Pancreas (tissue), 10 donors: Measurements from ENCODE around the gene INSYN2B. TPM values are rescaled to one million over a fixed set of nuclear protein-coding genes. Genes with fewer than 3 reads are reported as not detected.

ENCODE experiments used
- ATAC-seq, 4 donors: fragments of 200-7000 bp; cut with Tn5 transposase; one replicate each; pipeline versions ENCODE4 v1.8.0 to v1.9.1; 2020; ENCODE audit warnings: mild to moderate bottlenecking in 4 of 4, moderate library complexity in 4 of 4
- DNase-seq, 6 donors: peaks; one replicate each; pipeline ENCODE4 v3.0.0-alpha.2; 2020
- FAIRE-seq: peaks from 2 replicates; lab custom pipeline; 2012; peaks lifted over from hg19 to GRCh38; lab: Jason Lieb, UNC
- H3K27ac ChIP-seq, 4 donors: fragments of 200-600 bp; sonication (generic); 1 replicate in 3 of 4; 2 replicates in 1 of 4; pipeline versions ENCODE4 v1.5.0 to v1.8.0; 2020
- H3K27me3 ChIP-seq, 4 donors: fragments of 200-600 bp; one replicate each; pipeline ENCODE4 v1.8.0; 2021
- H3K36me3 ChIP-seq, 3 donors: fragments of 200-600 bp; sonication (generic) in 1 of 3; one replicate each; pipeline versions ENCODE4 v1.5.0 to v1.8.0; 2020 to 2021
- H3K4me1 ChIP-seq, 3 donors: fragments of 200-600 bp; one replicate each; pipeline ENCODE4 v1.8.0; 2021
- H3K4me3 ChIP-seq, 4 donors: fragments of 200-600 bp; sonication (generic) in 2 of 4; one replicate each; pipeline versions ENCODE4 v1.5.0 to v1.8.0; 2020 to 2021
- H3K9me3 ChIP-seq, 4 donors: fragments of 200-600 bp; one replicate each; pipeline ENCODE4 v1.8.0; 2021
- WGBS, 2 donors: extraction: QIAGEN DNeasy Blood & Tissue Kit; methylation state at CpG; one replicate each; pipeline ENCODE4 v1.1.7; 2013; 5-methylcytosine and 5-hydroxymethylcytosine counted together
- intact Hi-C, 3 donors: fragments of 100-400 bp; cut with DNase I; formaldehyde crosslinking; loops; one replicate each; pipeline versions ENCODE4 v1.11.1 to v1.14.2; 2022
- polyA plus RNA-seq, 2 donors: library from polyadenylated mRNA; stranded (reverse); fragments of 200-250 nt; gene quantifications; one replicate each; pipeline ENCODE4 v1.2.3, GENCODE V29; 2013
- total RNA-seq, 6 donors: library from RNA; stranded (reverse); fragmentation: NEBNext Ultra II Directional in 4 of 6; extraction: Animal tissue kit (Norgen Biotek cat#: 25700) in 4 of 6; gene quantifications; one replicate each; pipeline versions ENCODE4 v1.2.1 to v1.2.4, GENCODE V29; 2021 to 2023
- TF ChIP-seq, protein P1 (sequence below), 4 donors: fragments of 200-600 bp; sonication (generic) in 3 of 4; IDR thresholded peaks; one replicate each; pipeline versions ENCODE4 v1.5.0 to v1.8.0; 2021; ENCODE audit warnings: antibody characterized with exemption in 4 of 4
- donor health status: healthy with polysubstance abuse.
- donor health status: DM: no; HTN: no; CAD: no; lungs with moderate emphysema.
- donor health status: DM: no; HTN: no; CAD: no.
- donor health status: control.
- donor health status: control.
- donor health status: Bipolar disorder and iron deficiency.
- donor health status: DM: yes; HTN: yes; CAD: no.
- donor health status: DM: no; HTN: no; CAD: no.
- donor health status: DM: no; HTN: no; CAD: no.
- donor health status: DM: yes; HTN: yes; CAD: no.

INSYN2B gene
- total and polyA plus RNA-seq, 8 donors = 0.02 TPM; not detected in 7

DNA sequence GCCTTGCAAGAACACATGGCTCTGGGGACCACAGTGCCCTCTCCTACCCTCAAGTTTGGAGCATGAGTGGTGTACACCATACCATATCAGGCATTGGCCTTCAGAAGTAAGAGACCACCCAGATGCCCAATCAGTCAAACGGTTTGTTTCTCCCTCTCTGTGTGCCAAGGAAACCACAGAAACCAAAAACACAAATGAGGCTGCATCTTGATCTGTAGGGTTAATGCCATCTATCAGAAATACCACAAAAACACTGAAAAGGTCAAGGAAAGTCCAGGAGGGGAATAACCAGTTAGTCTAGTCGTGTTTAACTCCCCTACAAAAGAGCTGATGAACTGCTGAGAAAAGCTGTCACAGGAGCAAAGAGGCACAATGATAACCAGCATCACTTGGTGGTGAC lies 78.4 kb downstream of the INSYN2B start:
- intact Hi-C loops = no loop called here
- no peak for DNase-seq
- H3K9me3 ChIP-seq = no peaks in the 10 kb centered on the region
- TF ChIP-seq, protein P1, sequence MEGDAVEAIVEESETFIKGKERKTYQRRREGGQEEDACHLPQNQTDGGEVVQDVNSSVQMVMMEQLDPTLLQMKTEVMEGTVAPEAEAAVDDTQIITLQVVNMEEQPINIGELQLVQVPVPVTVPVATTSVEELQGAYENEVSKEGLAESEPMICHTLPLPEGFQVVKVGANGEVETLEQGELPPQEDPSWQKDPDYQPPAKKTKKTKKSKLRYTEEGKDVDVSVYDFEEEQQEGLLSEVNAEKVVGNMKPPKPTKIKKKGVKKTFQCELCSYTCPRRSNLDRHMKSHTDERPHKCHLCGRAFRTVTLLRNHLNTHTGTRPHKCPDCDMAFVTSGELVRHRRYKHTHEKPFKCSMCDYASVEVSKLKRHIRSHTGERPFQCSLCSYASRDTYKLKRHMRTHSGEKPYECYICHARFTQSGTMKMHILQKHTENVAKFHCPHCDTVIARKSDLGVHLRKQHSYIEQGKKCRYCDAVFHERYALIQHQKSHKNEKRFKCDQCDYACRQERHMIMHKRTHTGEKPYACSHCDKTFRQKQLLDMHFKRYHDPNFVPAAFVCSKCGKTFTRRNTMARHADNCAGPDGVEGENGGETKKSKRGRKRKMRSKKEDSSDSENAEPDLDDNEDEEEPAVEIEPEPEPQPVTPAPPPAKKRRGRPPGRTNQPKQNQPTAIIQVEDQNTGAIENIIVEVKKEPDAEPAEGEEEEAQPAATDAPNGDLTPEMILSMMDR (IDR thresholded peaks at IDR 0.05) = no peak
- FAIRE-seq = no peak
- 25 to 29% methylated on average over 2 of the region's 2 CpGs for WGBS, 2 donors
- no peaks in the 10 kb centered on the region for H3K27me3 ChIP-seq
- ATAC-seq = no peak
- H3K4me1 ChIP-seq = no peaks in the 10 kb centered on the region
- no peak overlapping the region for H3K27ac ChIP-seq
- no peaks in the 10 kb centered on the region for H3K36me3 ChIP-seq
- H3K4me3 ChIP-seq = no peak overlapping the region

DNA sequence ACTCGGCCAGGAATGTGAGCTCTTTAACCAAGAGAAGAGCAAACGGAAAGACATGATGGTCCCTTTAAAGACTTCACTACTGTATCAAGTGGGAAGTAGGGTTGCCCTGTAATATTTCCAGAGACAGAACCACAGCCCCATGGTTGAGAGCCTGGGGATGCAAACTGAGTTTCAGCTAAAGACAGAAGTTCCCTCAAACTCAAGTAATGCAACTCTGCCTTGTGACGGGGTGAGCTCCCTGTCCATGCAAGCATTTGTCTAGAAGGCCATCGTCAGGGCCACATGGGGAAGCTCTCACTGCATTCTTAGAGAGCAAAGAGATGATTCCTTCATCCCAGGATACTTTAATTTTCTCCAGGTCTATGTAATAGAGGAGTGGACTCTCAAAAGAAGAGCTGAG lies 82.8 kb downstream of the INSYN2B start:
- ATAC-seq = no peak
- TF ChIP-seq, protein P1 (IDR thresholded peaks at IDR 0.05) = no peak

DNA sequence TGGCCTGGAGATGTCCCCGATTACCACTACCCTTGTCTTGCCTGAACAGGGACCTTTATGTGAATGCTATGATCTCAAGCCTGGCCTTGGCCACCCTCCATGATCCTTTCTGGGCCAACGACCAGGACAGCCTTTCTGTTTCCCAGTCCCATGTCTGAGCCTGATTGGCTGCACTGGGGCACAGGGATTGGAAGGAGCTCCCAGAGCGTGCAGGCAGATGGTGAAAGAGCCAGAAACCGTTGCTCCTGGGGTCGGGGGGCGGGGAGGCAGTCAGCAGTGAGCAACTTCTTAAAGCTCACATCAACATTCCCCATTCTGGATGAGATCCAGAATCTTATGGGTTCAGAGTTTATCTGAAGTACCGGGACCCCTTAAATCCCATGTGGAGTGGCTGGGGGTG lies 84.4 kb downstream of the INSYN2B start:
- FAIRE-seq = no peak
- 48 to 54% methylated on average over 7 of the region's 7 CpGs for WGBS, 2 donors
- H3K27me3 ChIP-seq = no peaks in the 10 kb centered on the region
- TF ChIP-seq, protein P1 (IDR thresholded peaks at IDR 0.05) = no peak
- ATAC-seq = no peak
- H3K4me1 ChIP-seq = no peaks in the 10 kb centered on the region
- no peaks in the 10 kb centered on the region for H3K9me3 ChIP-seq
- no peaks in the 10 kb centered on the region for H3K36me3 ChIP-seq
- DNase-seq = no peak
- H3K27ac ChIP-seq = no peak overlapping the region
- intact Hi-C loops = no loop called here
- no peak overlapping the region for H3K4me3 ChIP-seq

More for the DNA sequence above, 82.8 kb downstream of the INSYN2B start:
- DNase-seq (no peak), FAIRE-seq (no peak)
- Histone ChIP-seq H3K27ac (no peak overlapping the region), H3K36me3 (no peaks in the 10 kb centered on the region), H3K27me3 (no peaks in the 10 kb centered on the region), H3K4me3 (no peak overlapping the region), H3K9me3 (no peaks in the 10 kb centered on the region), H3K4me1 (no peaks in the 10 kb centered on the region)
- WGBS, 2 donors = 67 to 73% methylated on average over 4 of the region's 4 CpGs
- intact Hi-C loops = no loop called here

DNA sequence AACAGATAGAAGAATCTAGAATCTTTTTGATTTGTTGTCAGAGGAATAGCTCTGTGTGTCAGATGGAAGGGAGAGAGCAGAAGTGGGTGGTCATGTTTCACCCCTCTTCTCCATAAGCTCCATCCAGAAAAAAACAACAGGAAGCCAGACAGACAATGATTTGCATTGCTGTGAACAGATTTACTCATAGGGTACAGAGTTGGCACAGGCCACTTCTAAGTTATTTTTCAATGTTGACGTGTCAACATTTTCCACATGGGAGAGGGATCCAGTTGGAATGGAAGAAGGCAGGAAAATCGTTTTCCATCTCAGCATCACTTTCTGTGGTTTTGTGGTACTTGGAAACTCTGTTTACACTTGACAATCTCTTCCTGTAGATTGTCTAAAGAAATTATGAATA lies 86.7 kb downstream of the INSYN2B start:
- no peaks in the 10 kb centered on the region for H3K36me3 ChIP-seq
- ATAC-seq (no peak), FAIRE-seq (no peak), DNase-seq (no peak)
- H3K27ac ChIP-seq = no peak overlapping the region
- H3K27me3 ChIP-seq = no peaks in the 10 kb centered on the region
- no peak overlapping the region for H3K4me3 ChIP-seq
- 33 to 54% methylated on average over 2 of the region's 2 CpGs for WGBS, 2 donors
- H3K4me1 ChIP-seq = no peaks in the 10 kb centered on the region
- intact Hi-C loops = no loop called here
- TF ChIP-seq, protein P1 (IDR thresholded peaks at IDR 0.05) = no peak
- H3K9me3 ChIP-seq = no peaks in the 10 kb centered on the region

DNA sequence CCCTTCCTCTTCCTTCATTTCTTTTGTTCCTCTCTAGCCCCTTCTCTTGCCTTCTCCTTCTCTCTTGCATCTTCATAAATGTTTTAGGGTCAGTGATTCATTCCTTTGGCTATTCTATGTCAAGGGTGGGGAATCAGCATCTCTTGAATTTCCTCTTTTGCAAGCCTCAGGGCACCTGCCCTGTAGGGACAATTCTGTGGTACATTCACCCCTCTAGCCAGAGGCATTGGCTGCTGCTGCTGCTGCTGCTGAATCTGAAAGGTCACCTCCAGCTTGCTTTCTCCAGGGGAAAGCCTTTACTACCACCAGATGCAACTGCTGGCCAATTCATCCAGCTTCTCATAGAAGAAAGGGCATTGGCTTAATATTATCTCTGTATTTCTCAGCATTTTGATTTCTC lies 87.3 kb downstream of the INSYN2B start:
- no peaks in the 10 kb centered on the region for H3K9me3 ChIP-seq
- DNase-seq (no peak), FAIRE-seq (no peak), ATAC-seq (no peak)
- TF ChIP-seq, protein P1 (IDR thresholded peaks at IDR 0.05) = no peak
- no peak overlapping the region for H3K27ac ChIP-seq
- no peak overlapping the region for H3K4me3 ChIP-seq
- no peaks in the 10 kb centered on the region for H3K36me3 ChIP-seq
- intact Hi-C loops = no loop called here
- no peaks in the 10 kb centered on the region for H3K4me1 ChIP-seq
- no peaks in the 10 kb centered on the region for H3K27me3 ChIP-seq
